Measurements from ENCODE around the gene COL4A1.

The COL4A1 gene

DNA sequence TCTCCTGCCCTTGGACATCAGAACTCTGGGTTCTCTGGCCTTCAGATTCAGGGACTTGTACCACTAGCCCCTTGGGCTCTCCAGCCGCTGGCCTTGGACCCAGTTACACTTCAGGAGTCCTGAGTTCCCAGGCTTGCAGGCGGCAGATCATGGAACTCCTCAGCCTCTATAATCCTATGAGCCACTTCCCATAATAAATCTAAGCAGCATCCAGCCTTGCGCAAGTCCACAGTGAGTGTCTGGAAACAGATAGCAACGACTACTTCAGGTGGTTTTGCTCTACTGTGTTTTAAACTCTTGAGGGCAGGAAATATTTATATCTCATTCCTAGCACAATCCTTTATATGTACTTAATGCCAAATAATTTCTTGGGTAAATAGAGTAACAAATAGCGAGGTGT lies 92.3 kb downstream of the COL4A1 start:
- Histone ChIP-seq H3K27ac (ENCODE audit: insufficient read depth, low read length, poor library complexity, severe bottlenecking) (no peak overlapping the region), H3K4me3 (ENCODE audit: insufficient read depth, low read depth, low read length, poor library complexity, severe bottlenecking) (no peak overlapping the region), H3K36me3 (ENCODE audit: control insufficient read depth, insufficient read depth, low read length) (no peaks in the 10 kb centered on the region), H3K9me3 (ENCODE audit: control insufficient read depth, low read length) (no peaks in the 10 kb centered on the region), H3K27me3 (replicated peaks; ENCODE audit: control insufficient read depth, insufficient read depth, low read length, poor library complexity, severe bottlenecking) (no peaks in the 10 kb centered on the region), H3K4me1 (ENCODE audit: control insufficient read depth, insufficient read depth, low read length, poor library complexity, severe bottlenecking) (no peaks in the 10 kb centered on the region)
- no peak for DNase-seq

DNA sequence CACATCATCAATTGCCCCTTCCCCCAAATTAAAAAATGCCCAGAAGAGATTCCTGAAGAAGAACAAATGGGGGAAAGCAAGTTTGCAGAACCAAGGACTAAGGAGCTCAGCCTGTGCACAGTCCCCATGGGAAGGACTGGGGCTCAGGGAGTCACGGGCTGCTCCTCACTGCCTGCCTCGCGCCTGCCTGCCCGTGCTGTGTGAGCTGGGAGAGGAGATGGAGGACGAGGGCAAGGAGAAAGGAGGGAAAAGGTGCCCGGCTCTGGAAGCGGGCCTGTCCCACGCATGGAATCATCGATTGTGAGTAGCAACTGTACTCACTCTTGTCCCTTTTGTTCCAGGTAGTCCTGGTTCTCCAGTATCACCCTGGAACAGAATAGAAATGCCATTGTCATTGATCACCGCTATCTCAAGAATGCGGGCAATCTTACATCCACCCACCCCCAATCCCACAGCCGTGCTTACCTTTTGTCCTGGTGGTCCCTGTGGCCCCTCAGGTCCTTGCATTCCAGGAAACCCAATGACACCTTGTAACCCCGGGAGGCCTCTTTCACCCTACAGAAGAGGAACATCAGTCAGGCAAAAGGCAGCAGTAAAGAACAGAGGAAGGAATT lies 93.4 kb downstream of the COL4A1 start:
- Histone ChIP-seq H3K27me3 (replicated peaks; ENCODE audit: control insufficient read depth, insufficient read depth, low read length, poor library complexity, severe bottlenecking) (no peaks in the 10 kb centered on the region), H3K4me3 (ENCODE audit: insufficient read depth, low read depth, low read length, poor library complexity, severe bottlenecking) (no peak overlapping the region), H3K9me3 (ENCODE audit: control insufficient read depth, low read length) (no peaks in the 10 kb centered on the region), H3K36me3 (ENCODE audit: control insufficient read depth, insufficient read depth, low read length) (no peaks in the 10 kb centered on the region), H3K27ac (ENCODE audit: insufficient read depth, low read length, poor library complexity, severe bottlenecking) (no peak overlapping the region), H3K4me1 (ENCODE audit: control insufficient read depth, insufficient read depth, low read length, poor library complexity, severe bottlenecking) (no peaks in the 10 kb centered on the region)
- no peak for DNase-seq

DNA sequence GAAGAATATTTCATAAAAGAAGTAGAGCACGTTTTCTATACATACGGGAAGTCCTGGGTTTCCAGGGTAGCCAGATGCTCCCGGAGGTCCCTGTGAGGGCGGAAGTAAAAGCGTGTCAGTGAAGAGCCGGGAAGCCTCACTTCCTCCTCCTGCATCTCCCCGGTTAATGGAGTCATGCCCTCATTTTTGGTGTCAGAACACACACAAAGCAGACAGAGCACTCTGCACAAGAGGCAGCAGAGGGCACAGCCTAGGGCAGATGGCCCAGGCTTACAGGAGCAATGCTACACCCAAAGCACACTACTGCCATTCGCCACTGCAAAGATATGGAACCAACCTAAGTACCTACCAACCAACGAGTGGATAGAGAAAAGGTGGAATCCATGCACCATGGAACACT lies 94.4 kb downstream of the COL4A1 start:
- Histone ChIP-seq H3K27me3 (replicated peaks; ENCODE audit: control insufficient read depth, insufficient read depth, low read length, poor library complexity, severe bottlenecking) (no peaks in the 10 kb centered on the region), H3K4me3 (ENCODE audit: insufficient read depth, low read depth, low read length, poor library complexity, severe bottlenecking) (no peak overlapping the region), H3K27ac (ENCODE audit: insufficient read depth, low read length, poor library complexity, severe bottlenecking) (no peak overlapping the region), H3K4me1 (ENCODE audit: control insufficient read depth, insufficient read depth, low read length, poor library complexity, severe bottlenecking) (no peaks in the 10 kb centered on the region), H3K36me3 (ENCODE audit: control insufficient read depth, insufficient read depth, low read length) (no peaks in the 10 kb centered on the region), H3K9me3 (ENCODE audit: control insufficient read depth, low read length) (no peaks in the 10 kb centered on the region)
- no peak for DNase-seq

DNA sequence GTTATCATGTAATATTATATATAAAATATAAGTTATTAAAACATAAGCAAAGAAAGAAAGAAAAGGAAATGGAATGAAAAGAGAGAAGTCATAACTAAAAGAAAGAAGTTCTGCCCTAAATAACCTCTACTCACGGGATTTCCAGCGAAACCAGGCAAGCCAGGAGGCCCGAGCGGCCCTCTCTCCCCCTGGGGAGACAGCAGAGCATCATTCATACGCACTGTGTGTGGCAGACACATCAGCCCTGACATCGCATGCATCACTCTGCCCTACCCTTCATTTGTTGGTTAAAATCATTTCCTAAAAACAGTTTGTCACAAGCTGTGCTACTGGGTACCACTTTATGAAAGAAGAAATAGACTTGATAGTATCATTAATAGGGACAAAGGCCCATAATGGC lies 95.2 kb downstream of the COL4A1 start:
- Histone ChIP-seq H3K9me3 (ENCODE audit: control insufficient read depth, low read length) (no peaks in the 10 kb centered on the region), H3K27me3 (replicated peaks; ENCODE audit: control insufficient read depth, insufficient read depth, low read length, poor library complexity, severe bottlenecking) (no peaks in the 10 kb centered on the region), H3K36me3 (ENCODE audit: control insufficient read depth, insufficient read depth, low read length) (no peaks in the 10 kb centered on the region), H3K4me3 (ENCODE audit: insufficient read depth, low read depth, low read length, poor library complexity, severe bottlenecking) (no peak overlapping the region), H3K4me1 (ENCODE audit: control insufficient read depth, insufficient read depth, low read length, poor library complexity, severe bottlenecking) (no peaks in the 10 kb centered on the region), H3K27ac (ENCODE audit: insufficient read depth, low read length, poor library complexity, severe bottlenecking) (no peak overlapping the region)
- no peak for DNase-seq

DNA sequence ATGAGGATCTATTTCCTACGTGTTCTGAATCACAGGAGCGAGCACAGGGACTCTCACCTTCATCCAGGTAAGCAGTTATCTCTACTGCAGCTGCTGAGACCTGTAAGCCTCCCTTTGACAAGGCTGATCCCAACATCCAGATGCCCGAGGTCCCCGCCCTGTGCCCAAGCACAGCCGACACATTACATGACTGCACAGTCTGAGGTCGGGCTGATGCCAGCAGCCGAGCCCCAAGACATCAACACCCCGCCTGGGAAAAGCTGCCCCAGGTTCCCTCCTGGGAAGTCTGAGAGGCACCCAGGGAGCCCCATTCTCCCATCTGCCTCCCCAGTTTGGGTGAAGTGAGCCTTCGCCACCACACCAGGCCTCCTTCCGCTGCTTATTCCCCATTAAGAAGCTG lies 95.9 kb downstream of the COL4A1 start:
- DNase-seq: no peak
- Histone ChIP-seq H3K36me3 (ENCODE audit: control insufficient read depth, insufficient read depth, low read length) (no peaks in the 10 kb centered on the region), H3K4me3 (ENCODE audit: insufficient read depth, low read depth, low read length, poor library complexity, severe bottlenecking) (no peak overlapping the region), H3K27ac (ENCODE audit: insufficient read depth, low read length, poor library complexity, severe bottlenecking) (no peak overlapping the region), H3K9me3 (ENCODE audit: control insufficient read depth, low read length) (no peaks in the 10 kb centered on the region), H3K4me1 (ENCODE audit: control insufficient read depth, insufficient read depth, low read length, poor library complexity, severe bottlenecking) (no peaks in the 10 kb centered on the region), H3K27me3 (replicated peaks; ENCODE audit: control insufficient read depth, insufficient read depth, low read length, poor library complexity, severe bottlenecking) (no peaks in the 10 kb centered on the region)

DNA sequence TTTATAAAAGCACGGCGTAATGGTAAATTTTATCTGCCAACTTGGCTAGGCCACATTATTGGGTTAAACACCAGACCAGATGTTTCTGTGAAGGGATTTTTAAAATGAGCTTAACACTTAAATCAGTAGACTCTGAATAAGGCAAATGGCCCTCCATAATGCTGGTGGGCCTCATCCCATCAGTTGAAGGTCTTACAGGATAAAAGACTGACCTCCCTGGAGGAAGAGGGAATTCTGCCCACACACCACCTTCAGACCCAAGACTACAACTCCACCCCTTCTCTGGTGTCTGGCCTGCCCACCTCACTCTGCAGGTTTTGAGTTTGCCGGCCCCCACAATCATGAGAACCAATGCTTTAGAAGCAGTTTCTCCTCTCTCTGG lies 96.4 kb downstream of the COL4A1 start:
- Histone ChIP-seq H3K9me3 (ENCODE audit: control insufficient read depth, low read length) (no peaks in the 10 kb centered on the region), H3K4me1 (ENCODE audit: control insufficient read depth, insufficient read depth, low read length, poor library complexity, severe bottlenecking) (no peaks in the 10 kb centered on the region), H3K4me3 (ENCODE audit: insufficient read depth, low read depth, low read length, poor library complexity, severe bottlenecking) (no peak overlapping the region), H3K36me3 (ENCODE audit: control insufficient read depth, insufficient read depth, low read length) (no peaks in the 10 kb centered on the region), H3K27me3 (replicated peaks; ENCODE audit: control insufficient read depth, insufficient read depth, low read length, poor library complexity, severe bottlenecking) (no peaks in the 10 kb centered on the region), H3K27ac (ENCODE audit: insufficient read depth, low read length, poor library complexity, severe bottlenecking) (no peak overlapping the region)
- DNase-seq: no peak

DNA sequence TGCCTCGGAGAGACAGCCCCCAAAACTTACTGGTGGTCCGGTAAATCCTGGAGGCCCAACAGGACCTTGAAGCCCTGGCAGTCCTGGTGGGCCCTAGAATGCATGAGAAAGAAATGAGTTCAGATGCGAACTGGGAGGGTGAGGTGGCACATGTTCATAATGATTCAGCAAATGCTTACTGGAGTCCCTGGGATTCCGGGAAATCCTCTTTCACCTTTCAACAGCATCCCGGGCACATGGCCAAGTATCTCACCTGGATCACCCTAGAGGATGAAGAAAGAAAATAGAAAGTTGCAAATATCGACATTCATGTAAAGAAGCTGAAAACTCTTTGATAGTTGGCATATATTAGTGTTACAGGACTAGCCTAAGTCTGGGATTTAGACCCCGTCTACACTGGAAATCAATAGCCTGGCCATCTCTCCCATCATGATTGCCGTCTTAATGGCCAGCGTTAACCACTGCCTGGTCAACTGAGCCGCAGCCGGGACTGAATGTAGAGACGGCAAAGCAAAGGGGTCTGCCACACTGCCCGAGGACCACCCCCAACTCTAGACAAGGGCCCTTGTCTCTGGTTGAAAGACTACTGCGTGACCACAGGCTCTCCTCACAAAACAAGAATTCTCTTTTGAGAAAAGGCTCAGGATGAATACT lies 96.9 kb downstream of the COL4A1 start:
- H3K36me3 ChIP-seq (ENCODE audit: control insufficient read depth, insufficient read depth, low read length): no peaks in the 10 kb centered on the region
- no peaks in the 10 kb centered on the region for H3K27me3 ChIP-seq (replicated peaks; ENCODE audit: control insufficient read depth, insufficient read depth, low read length, poor library complexity, severe bottlenecking)
- H3K4me3 ChIP-seq (ENCODE audit: insufficient read depth, low read depth, low read length, poor library complexity, severe bottlenecking): no peak overlapping the region
- no peak for DNase-seq
- no peaks in the 10 kb centered on the region for H3K9me3 ChIP-seq (ENCODE audit: control insufficient read depth, low read length)
- H3K27ac ChIP-seq (ENCODE audit: insufficient read depth, low read length, poor library complexity, severe bottlenecking): no peak overlapping the region
- H3K4me1 ChIP-seq (ENCODE audit: control insufficient read depth, insufficient read depth, low read length, poor library complexity, severe bottlenecking): no peaks in the 10 kb centered on the region

DNA sequence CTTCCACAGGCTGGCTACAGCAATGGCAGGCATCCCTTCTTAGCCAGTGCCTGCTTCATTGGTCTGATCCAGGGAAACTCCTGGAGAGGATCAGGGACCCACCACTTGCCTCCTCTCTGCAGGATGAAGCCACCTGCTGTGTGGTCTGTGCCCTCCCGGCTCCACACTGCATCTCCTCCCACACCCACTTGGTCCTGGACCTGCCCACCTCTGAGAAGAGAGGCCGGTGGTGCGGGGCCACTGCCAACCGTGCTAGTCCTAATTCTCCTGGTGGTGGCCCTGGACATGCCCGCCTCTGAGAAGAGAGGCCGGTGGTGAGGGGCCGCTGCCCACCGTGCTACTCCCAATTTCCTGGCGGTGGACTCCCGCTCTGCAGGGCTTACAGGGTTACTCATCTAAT lies 98.8 kb downstream of the COL4A1 start:
- H3K27ac ChIP-seq (ENCODE audit: insufficient read depth, low read length, poor library complexity, severe bottlenecking): no peak overlapping the region
- H3K4me1 ChIP-seq (ENCODE audit: control insufficient read depth, insufficient read depth, low read length, poor library complexity, severe bottlenecking): no peaks in the 10 kb centered on the region
- H3K36me3 ChIP-seq (ENCODE audit: control insufficient read depth, insufficient read depth, low read length): no peaks in the 10 kb centered on the region
- DNase-seq: no peak
- no peaks in the 10 kb centered on the region for H3K9me3 ChIP-seq (ENCODE audit: control insufficient read depth, low read length)
- H3K27me3 ChIP-seq (replicated peaks; ENCODE audit: control insufficient read depth, insufficient read depth, low read length, poor library complexity, severe bottlenecking): no peaks in the 10 kb centered on the region
- no peak overlapping the region for H3K4me3 ChIP-seq (ENCODE audit: insufficient read depth, low read depth, low read length, poor library complexity, severe bottlenecking)

DNA sequence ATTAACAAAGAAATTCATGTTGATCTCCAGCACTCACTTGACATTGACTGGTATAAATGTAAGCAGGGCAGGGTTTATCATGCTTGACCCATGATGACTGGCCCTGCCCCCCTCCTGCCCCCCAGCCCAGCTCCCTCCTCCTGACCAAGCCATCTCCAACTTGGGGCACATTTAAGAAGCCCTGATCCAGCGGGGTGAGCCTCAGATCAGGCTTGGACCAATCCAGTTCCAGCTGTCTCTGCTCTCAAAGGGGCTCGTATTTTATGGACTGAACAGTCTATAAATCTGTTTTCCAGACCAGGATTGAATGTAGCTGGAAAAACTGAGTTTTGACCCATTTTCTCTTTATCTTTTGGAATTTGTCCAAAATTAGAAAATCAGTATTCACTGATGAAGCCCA lies 100.0 kb downstream of the COL4A1 start:
- Histone ChIP-seq H3K4me1 (ENCODE audit: control insufficient read depth, insufficient read depth, low read length, poor library complexity, severe bottlenecking) (no peaks in the 10 kb centered on the region), H3K9me3 (ENCODE audit: control insufficient read depth, low read length) (no peaks in the 10 kb centered on the region), H3K36me3 (ENCODE audit: control insufficient read depth, insufficient read depth, low read length) (no peaks in the 10 kb centered on the region), H3K27me3 (replicated peaks; ENCODE audit: control insufficient read depth, insufficient read depth, low read length, poor library complexity, severe bottlenecking) (no peaks in the 10 kb centered on the region), H3K4me3 (ENCODE audit: insufficient read depth, low read depth, low read length, poor library complexity, severe bottlenecking) (no peak overlapping the region), H3K27ac (ENCODE audit: insufficient read depth, low read length, poor library complexity, severe bottlenecking) (no peak overlapping the region)
- no peak for DNase-seq

DNA sequence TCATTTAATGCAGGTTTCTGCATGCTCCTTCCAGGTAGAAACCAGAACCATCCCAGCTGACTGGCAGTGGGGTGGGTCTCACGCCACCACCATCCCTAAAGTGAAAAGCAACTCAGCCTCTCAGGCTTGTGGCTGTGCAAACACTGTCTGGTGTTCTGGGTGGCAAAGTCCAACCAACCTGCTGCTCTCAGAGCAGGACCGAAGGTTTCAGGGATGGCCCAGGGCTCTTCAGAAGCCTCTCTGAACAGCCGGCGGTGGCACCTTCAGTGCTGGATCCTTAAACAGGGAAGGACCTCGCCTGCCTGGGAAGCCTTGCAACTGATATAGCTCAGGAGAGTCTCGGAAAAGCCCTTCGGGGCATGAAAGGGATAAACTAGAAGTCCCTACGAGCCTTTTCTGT lies 100.8 kb downstream of the COL4A1 start:
- Histone ChIP-seq H3K36me3 (ENCODE audit: control insufficient read depth, insufficient read depth, low read length) (no peaks in the 10 kb centered on the region), H3K4me1 (ENCODE audit: control insufficient read depth, insufficient read depth, low read length, poor library complexity, severe bottlenecking) (no peaks in the 10 kb centered on the region), H3K27ac (ENCODE audit: insufficient read depth, low read length, poor library complexity, severe bottlenecking) (no peak overlapping the region), H3K9me3 (ENCODE audit: control insufficient read depth, low read length) (no peaks in the 10 kb centered on the region), H3K27me3 (replicated peaks; ENCODE audit: control insufficient read depth, insufficient read depth, low read length, poor library complexity, severe bottlenecking) (no peaks in the 10 kb centered on the region), H3K4me3 (ENCODE audit: insufficient read depth, low read depth, low read length, poor library complexity, severe bottlenecking) (no peak overlapping the region)
- DNase-seq: no peak
